GM19023 (cell line): Measurements from ENCODE around the gene TMEM63C.

Experiments
- ATAC-seq: cut with Tn5 transposase; IDR thresholded peaks from one replicate; pipeline ENCODE4 v1.9.1; 2021; ENCODE audit warnings: mild to moderate bottlenecking, moderate library complexity; ENCODE audit not compliant: unreplicated experiment

Gene TMEM63C

GRCh38 chr14:77220246-77221017 is 38.8 kb downstream of the TMEM63C start:
- ATAC-seq, result no peak

DNA sequence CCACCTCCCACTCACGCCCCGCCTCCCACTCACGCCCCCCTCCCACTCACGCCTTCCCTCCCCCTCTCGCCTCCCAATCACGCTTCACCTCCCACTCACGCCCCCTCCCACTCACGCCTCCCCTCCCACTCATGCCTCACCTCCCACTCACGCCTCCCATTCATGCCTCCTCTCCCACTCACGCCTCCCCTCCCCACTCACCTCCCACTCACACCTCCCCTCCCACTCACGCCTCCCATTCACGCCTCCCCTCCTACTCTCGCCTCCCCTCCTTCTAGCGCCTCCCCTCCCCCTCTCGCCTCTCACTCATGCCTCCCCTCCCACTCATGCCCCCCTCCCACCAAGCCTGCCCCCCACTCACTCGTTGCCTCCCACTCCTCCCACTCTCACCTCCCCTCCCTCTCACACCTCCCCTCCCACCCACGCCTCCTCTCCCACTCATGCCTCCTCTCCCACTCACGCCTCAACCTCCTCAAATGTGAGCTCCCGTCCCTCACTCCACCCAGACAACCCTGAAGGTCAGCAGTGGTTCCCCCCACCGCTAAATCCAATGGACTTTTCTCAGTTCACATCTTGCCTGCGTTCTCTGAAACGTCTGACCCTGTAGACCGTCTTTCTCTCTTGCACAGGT is 39.8 kb downstream of the TMEM63C start:
- ATAC-seq, result no peak

DNA sequence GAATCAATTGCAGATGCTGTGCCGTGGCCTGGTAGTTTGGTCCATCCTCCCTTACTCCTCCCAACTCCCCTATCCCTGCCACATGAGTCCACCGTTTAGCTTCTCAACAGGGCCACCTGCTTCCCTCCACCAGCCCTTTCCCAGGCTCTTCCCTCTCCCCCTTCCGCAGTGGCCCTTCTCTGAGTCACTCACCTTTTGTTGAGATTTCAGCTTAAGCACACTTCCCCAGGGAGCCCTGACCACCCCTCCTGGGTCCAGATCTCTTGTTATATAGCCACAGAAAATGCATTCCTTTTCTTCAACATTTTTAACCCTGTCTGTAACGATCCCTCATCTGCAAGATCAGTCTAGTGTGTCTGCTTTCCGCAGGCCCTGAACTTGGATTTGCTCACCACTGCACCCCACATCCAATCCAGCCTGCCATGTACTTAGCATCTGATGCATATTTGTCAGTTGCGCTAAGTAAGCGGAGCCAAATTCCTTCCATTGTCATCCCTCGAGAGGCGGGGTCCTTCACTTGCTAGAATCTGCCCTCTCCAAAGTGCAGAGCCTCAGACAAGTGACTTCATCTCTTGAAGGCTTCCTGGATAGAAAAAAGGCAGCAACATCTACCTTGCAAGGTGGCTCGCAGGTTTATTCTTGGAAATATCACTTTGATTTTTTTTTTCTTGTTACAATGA is 41.1 kb downstream of the TMEM63C start:
- ATAC-seq, result no peak

- ATAC-seq, result no peak
These were observed 42.6 kb downstream of the TMEM63C start for GRCh38 chr14:77224212-77224611.

DNA sequence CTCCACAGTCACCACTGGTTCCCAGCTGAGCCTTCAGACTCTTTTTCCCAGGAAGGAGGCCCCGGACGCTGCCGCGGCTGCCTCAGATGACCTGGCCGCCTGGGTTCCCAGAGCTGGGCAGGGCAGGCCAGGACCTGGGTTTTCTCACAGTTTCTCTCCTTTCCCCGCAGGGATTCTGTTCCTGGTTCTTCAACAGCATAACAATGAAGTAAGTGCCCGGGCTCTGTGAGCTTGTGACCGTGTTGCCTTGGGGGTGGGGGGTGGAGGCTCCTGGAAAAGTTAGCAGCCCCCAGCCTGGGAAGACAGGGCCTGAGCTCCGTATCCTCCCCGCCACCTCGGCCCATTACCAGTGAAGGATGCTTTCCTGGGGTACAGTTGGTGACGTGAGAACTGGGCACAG is 43.7 kb downstream of the TMEM63C start:
- no peak for ATAC-seq

DNA sequence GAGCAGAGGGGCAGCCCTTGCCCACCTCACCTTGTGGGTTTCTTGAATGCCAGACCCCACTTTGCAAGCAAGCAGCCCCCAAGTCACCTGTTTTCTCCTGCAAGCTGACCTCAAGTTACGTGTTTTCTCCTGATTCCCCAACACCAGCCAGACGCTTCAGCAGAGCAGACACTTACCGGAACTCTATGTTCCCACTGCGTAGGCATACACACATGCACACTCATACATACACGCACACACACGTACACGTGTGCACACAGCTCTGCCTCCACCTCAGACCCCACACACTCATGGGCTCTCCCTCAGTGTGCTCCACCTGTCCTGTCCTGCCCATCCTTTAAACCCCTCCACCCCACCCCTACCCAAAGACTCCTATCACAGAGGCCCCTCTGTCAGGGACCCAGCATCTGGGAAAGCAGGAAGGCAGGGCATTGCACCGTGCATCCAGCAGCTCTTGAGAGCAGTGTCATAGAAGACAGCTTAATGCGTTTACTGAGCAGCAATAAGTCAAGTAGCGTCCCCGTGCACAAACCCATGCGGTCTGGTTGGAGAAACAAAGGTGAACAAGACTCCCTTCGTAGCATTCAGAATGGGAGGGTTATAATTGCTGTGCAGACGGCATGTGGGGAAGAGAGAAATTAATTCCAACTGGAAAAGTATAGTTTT is 44.4 kb downstream of the TMEM63C start:
- ATAC-seq, result no peak

- ATAC-seq, result no peak
These were observed 46.5 kb downstream of the TMEM63C start for GRCh38 chr14:77228056-77228455.

GRCh38 chr14:77230914-77231313 is 49.3 kb downstream of the TMEM63C start:
- no peak for ATAC-seq

- no peak for ATAC-seq
These were observed 50.1 kb downstream of the TMEM63C start for GRCh38 chr14:77231721-77232120.

GRCh38 chr14:77236814-77237213 is 55.2 kb downstream of the TMEM63C start:
- ATAC-seq, result no peak

- ATAC-seq, result no peak
These were observed 56.8 kb downstream of the TMEM63C start for GRCh38 chr14:77238356-77238755.

- ATAC-seq, result no peak
These were observed 57.4 kb downstream of the TMEM63C start for GRCh38 chr14:77238996-77239395.

DNA sequence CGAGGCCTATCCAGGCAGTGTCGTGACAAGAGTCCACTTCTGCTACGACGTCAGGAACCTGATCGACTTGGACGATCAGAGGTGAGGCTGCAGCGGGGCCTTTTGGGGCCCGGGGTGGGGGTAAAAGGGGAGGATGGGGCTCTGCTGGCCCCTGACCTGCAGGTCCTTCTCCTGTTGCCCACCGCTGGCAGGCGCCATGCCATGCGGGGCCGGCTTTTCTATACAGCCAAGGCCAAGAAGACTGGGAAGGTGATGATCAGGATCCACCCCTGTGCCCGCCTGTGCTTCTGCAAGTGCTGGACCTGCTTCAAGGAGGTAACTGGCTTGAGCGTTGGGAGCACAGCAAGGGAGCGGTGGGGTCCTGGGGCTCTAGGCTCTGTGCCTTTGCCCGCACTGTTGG is 57.8 kb downstream of the TMEM63C start:
- no peak for ATAC-seq

DNA sequence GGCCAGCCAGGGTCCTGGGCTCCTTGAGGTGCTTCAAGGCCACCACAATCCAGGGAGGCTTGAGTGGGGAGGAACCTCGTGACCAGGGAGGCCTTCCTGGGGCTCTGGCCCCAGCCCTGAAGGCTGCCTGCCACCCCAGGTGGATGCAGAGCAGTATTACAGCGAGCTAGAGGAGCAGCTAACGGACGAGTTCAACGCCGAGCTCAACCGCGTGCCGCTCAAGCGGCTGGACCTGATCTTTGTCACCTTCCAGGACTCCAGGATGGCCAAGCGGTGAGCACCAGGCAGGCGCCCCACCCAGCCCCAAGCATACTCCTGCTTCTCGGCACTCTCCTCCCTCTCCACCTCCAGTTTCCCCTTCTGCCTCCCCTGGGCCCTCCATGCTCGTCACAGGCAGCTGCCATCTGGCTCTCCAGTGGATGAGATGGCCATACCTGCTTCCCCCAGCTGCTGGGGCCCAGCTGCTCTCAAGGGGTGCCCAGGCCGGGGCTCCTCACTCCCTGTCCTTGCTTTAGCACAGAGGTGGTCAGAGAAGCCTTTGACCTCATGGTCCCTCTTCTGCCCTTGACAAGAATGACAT is 58.8 kb downstream of the TMEM63C start:
- no peak for ATAC-seq

DNA sequence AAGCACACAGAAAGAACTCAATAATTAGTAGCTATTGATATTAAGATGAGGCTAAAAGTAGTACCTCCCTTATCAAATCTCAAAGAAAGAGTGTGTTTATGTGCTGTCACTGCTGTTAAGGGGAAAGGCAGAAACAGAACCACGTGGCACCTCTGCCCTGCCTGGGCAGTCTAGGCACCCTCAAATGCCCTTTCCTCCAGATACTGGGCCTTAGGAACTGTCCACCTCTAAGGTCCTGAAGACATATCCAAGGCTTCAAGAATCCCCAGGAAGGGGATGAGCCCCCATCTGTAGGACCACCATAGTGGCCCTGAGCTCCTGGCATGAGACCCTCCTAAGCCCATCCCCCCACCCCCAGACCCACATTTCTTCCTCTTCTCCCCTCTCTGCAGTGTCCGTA is 60.4 kb downstream of the TMEM63C start:
- ATAC-seq, result no peak

- ATAC-seq, result no peak
These were observed 61.2 kb downstream of the TMEM63C start for GRCh38 chr14:77242752-77243151.

- ATAC-seq, result no peak
These were observed 62.3 kb downstream of the TMEM63C start for GRCh38 chr14:77243853-77244252.

DNA sequence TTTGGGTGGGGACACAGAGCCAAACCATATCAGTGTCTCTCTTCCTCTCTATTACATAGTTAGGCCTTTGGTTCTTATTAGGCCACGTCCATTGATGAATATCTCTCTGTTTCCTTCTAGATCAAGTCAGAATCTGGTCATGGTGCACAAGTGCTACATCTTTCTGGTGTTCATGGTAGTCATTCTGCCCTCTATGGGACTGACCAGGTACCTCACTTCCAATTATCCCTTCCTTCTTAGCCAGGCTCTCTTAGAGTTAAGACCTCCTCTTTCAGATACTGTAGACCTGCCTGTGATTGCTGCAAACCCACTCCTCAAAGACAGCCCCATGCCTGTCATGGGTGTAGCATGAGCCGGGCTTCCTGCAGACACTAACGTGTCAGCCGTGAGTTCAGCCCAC is 64.2 kb downstream of the TMEM63C start:
- no peak for ATAC-seq

GRCh38 chr14:77246784-77247183 is 65.2 kb downstream of the TMEM63C start:
- ATAC-seq, result no peak

DNA sequence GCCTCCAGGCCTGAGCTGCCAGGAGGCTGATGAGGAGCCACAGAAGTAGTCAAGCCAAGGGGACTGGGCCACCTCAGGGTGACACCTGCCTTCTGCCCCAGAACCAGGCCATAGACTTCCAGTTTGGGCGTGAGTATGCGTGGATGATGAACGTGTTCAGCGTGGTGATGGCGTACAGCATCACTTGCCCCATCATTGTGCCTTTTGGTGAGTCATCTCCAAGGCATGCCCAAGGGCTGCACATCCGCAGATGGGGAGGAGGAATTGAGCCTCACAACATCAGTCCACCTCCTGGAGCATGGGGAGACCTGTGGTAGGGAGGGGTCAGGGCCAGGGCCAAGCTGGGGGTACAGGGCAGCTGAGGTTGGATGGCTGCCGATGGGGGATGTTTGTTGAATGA is 67.1 kb downstream of the TMEM63C start:
- ATAC-seq, result no peak

DNA sequence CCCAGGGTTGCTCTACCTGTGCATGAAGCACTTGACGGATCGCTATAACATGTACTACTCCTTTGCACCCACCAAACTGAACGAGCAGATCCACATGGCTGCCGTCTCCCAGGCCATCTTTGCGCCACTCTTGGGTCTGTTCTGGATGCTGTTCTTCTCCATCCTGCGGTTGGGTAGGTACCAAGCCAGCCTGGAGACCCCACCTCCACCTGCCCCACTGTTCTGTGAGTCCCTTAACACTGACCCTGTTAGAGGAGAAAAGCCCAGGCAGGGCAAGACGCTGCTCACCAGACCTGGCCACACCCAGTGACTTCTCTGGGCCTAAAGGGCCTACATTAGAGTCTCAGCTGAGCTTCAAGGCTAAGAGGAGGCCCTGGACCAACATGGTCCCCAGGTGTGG is 67.7 kb downstream of the TMEM63C start:
- no peak for ATAC-seq
